ENCODE data around the gene TPRG1L. TPM values are rescaled to one million over a fixed set of nuclear protein-coding genes. Genes with fewer than 3 reads are reported as not detected.

The TPRG1L gene
- total RNA-seq, 1 donor from 2014 or later, result 54.0 TPM

GRCh38 chr1:3614755-3615742 is 9.8 kb upstream of the TPRG1L start:
- no peak overlapping the region for H3K4me3 ChIP-seq
- peak; percentile 65 for TF ChIP-seq CTCF (IDR thresholded peaks at IDR 0.05; ENCODE audit: borderline replicate concordance)
- intact Hi-C loops (cut with micrococcal nuclease), result no loop called here
- H3K27me3 ChIP-seq (ENCODE audit: low read depth), result peaks cover 62% of the 10 kb centered on the region
- H3K36me3 ChIP-seq, result no peaks in the 10 kb centered on the region
- peaks cover 28% of the 10 kb centered on the region for H3K4me1 ChIP-seq
- DNase-seq, result no peak
- H3K9me3 ChIP-seq (replicated peaks), result no peaks in the 10 kb centered on the region
- H3K27ac ChIP-seq (replicated peaks), result no peak overlapping the region

GRCh38 chr1:3616861-3617260 is 8.0 kb upstream of the TPRG1L start:
- H3K27me3 ChIP-seq (ENCODE audit: low read depth), result peaks cover 44% of the 10 kb centered on the region
- peaks cover 15% of the 10 kb centered on the region for H3K4me1 ChIP-seq
- H3K4me3 ChIP-seq, result no peak overlapping the region
- intact Hi-C loops (cut with micrococcal nuclease), result no loop called here
- no peaks in the 10 kb centered on the region for H3K36me3 ChIP-seq
- H3K27ac ChIP-seq (replicated peaks), result no peak overlapping the region
- no peak for TF ChIP-seq CTCF (IDR thresholded peaks at IDR 0.05; ENCODE audit: borderline replicate concordance)
- no peaks in the 10 kb centered on the region for H3K9me3 ChIP-seq (replicated peaks)
- DNase-seq, result no peak

GRCh38 chr1:3617806-3618345 is 6.9 kb upstream of the TPRG1L start:
- Histone ChIP-seq H3K9me3 (replicated peaks) (no peaks in the 10 kb centered on the region), H3K27me3 (ENCODE audit: low read depth) (peaks cover 34% of the 10 kb centered on the region), H3K4me3 (no peak overlapping the region), H3K27ac (replicated peaks) (no peak overlapping the region), H3K36me3 (no peaks in the 10 kb centered on the region), H3K4me1 (peaks cover 18% of the 10 kb centered on the region)
- DNase-seq, result no peak
- intact Hi-C loops (cut with micrococcal nuclease), result loop anchor here (2.0 kb wide), 1 partner anchor 127 kb away; no protein-coding TSS in a partner anchor
- TF ChIP-seq CTCF (IDR thresholded peaks at IDR 0.05; ENCODE audit: borderline replicate concordance), result no peak

- no peaks in the 10 kb centered on the region for H3K9me3 ChIP-seq (replicated peaks)
- no peak for TF ChIP-seq CTCF (IDR thresholded peaks at IDR 0.05; ENCODE audit: borderline replicate concordance)
- H3K4me3 ChIP-seq, result no peak overlapping the region
- no peak for DNase-seq
- H3K27ac ChIP-seq (replicated peaks), result no peak overlapping the region
- peaks cover 27% of the 10 kb centered on the region for H3K27me3 ChIP-seq (ENCODE audit: low read depth)
- intact Hi-C loops (cut with micrococcal nuclease), result loop anchor here (2.0 kb wide), 1 partner anchor 128 kb away; no protein-coding TSS in a partner anchor
- H3K4me1 ChIP-seq, result peaks cover 25% of the 10 kb centered on the region
- H3K36me3 ChIP-seq, result no peaks in the 10 kb centered on the region
Observed at GRCh38 chr1:3618531-3618880, 6.3 kb upstream of the TPRG1L start.

GRCh38 chr1:3618881-3619671 is 5.7 kb upstream of the TPRG1L start:
- Histone ChIP-seq H3K36me3 (no peaks in the 10 kb centered on the region), H3K27me3 (ENCODE audit: low read depth) (peaks cover 22% of the 10 kb centered on the region), H3K4me1 (peaks cover 30% of the 10 kb centered on the region), H3K27ac (replicated peaks) (no peak overlapping the region), H3K9me3 (replicated peaks) (no peaks in the 10 kb centered on the region), H3K4me3 (no peak overlapping the region)
- TF ChIP-seq CTCF (IDR thresholded peaks at IDR 0.05; ENCODE audit: borderline replicate concordance), result peak; percentile 89
- DNase-seq, result peak; percentile 61
- intact Hi-C loops (cut with micrococcal nuclease), result loop anchor here (2.0 kb wide), 1 partner anchor 128 kb away; no protein-coding TSS in a partner anchor
